HepG2 (cell line): Measurements from ENCODE around the gene THADA. TPM values are rescaled to one million over a fixed set of nuclear protein-coding genes. Genes with fewer than 3 reads are reported as not detected.

ENCODE experiments used
- ATF2 ChIP-seq: sonication (generic); formaldehyde crosslinking; IDR thresholded peaks from 2 replicates; pipeline ENCODE4 v1.4.0; 2020; ENCODE audit warnings: missing genetic modification reagents
- CBX2 ChIP-seq, 2 experiments: fragments of 200-600 bp in 1 of 2; sonication (generic); formaldehyde crosslinking in 1 of 2; IDR thresholded peaks; 2 replicates each; pipeline versions ENCODE4 v1.7.0 to v1.8.1; 2018 to 2022; ENCODE audit warnings: low read depth in 2 of 2, low read length in 1 of 2, mild to moderate bottlenecking in 1 of 2, missing genetic modification reagents in 1 of 2
- CBX5 ChIP-seq: sonication (generic); formaldehyde crosslinking; IDR thresholded peaks from 2 replicates; pipeline ENCODE4 v1.4.0; 2020; ENCODE audit warnings: missing genetic modification reagents, borderline replicate concordance
- CHCHD3 ChIP-seq: sonication (generic); formaldehyde crosslinking; IDR thresholded peaks from 2 replicates; pipeline ENCODE4 v1.8.0; 2022; ENCODE audit warnings: mild to moderate bottlenecking, missing genetic modification reagents, moderate library complexity
- HNRNPLL ChIP-seq: fragments of 200-400 bp; formaldehyde crosslinking; IDR thresholded peaks from 2 replicates; pipeline ENCODE4 v1.6.1; 2017; ENCODE audit warnings: mild to moderate bottlenecking, low read depth, low read length; ENCODE audit not compliant: poor library complexity, severe bottlenecking
- JUNB ChIP-seq: sonication (generic); formaldehyde crosslinking; IDR thresholded peaks from 2 replicates; pipeline ENCODE4 v1.8.0; 2022; ENCODE audit warnings: missing genetic modification reagents, mild to moderate bottlenecking, borderline replicate concordance
- SRSF1 ChIP-seq: fragments of 200-400 bp; formaldehyde crosslinking; optimal IDR thresholded peaks from 2 replicates; pipeline ENCODE3; 2017; ENCODE audit warnings: mild to moderate bottlenecking, low read depth, low read length, moderate library complexity
- SRSF4 ChIP-seq: fragments of 200-400 bp; formaldehyde crosslinking; IDR thresholded peaks from one replicate; pipeline ENCODE4 v1.6.1; 2018; ENCODE audit warnings: mild to moderate bottlenecking, low read depth, low read length, moderate library complexity; ENCODE audit not compliant: poor library complexity, severe bottlenecking
- THAP11 ChIP-seq: IDR thresholded peaks from 2 replicates; pipeline ENCODE4 v1.6.1; 2016; ENCODE audit warnings: missing biosample characterization, missing genetic modification reagents
- ZBTB10 ChIP-seq: sonication (generic); formaldehyde crosslinking; IDR thresholded peaks from 2 replicates; pipeline ENCODE4 v1.4.0; 2020; ENCODE audit warnings: missing genetic modification reagents, borderline replicate concordance
- ZFP36L1 ChIP-seq: sonication (generic); formaldehyde crosslinking; IDR thresholded peaks from 2 replicates; pipeline ENCODE4 v1.8.0; 2022; ENCODE audit warnings: mild to moderate bottlenecking, missing genetic modification reagents, moderate library complexity
- ZNF224 ChIP-seq: sonication (generic); formaldehyde crosslinking; IDR thresholded peaks from 2 replicates; pipeline ENCODE4 v1.5.0; 2020; ENCODE audit warnings: mild to moderate bottlenecking, missing genetic modification reagents
- ZNF280B ChIP-seq: sonication (generic); formaldehyde crosslinking; IDR thresholded peaks from 2 replicates; pipeline ENCODE4 v1.5.0; 2020; ENCODE audit warnings: missing genetic modification reagents, mild to moderate bottlenecking, borderline replicate concordance
- ZNF367 ChIP-seq: sonication (generic); formaldehyde crosslinking; IDR thresholded peaks from 2 replicates; pipeline ENCODE4 v1.4.0; 2020; ENCODE audit warnings: missing genetic modification reagents, borderline replicate concordance
- polyA plus RNA-seq, 8 experiments: library from polyadenylated mRNA; depleted of rRNA in 3 of 8; stranded (reverse) in 7 of 8; unstranded in 1 of 8; fragments of >200 nt; fragmentation: Illumina TruSeq in 4 of 8; extraction: Trizol in 4 of 8; gene quantifications; 2 replicates each; pipeline versions ENCODE4 v1.2.1 to v1.2.3, GENCODE V29; 2011 to 2016; ENCODE audit warnings: low read depth in 4 of 8, missing spikeins in 1 of 8, mixed read lengths in 1 of 8; ENCODE audit not compliant: insufficient read depth in 1 of 8
- total RNA-seq, 5 experiments: library from RNA; depleted of rRNA; stranded (reverse); fragments of >200 nt; fragmentation: Illumina TruSeq; extraction: Trizol; gene quantifications; 2 replicates each; pipeline ENCODE4 v1.2.3, GENCODE V29; 2016; ENCODE audit warnings: low read depth in 1 of 5
- TF ChIP-seq, protein P1 (sequence below): sonication (generic); formaldehyde crosslinking; IDR thresholded peaks from 2 replicates; pipeline ENCODE4 v1.9.0; 2021; ENCODE audit warnings: missing genetic modification reagents, mild to moderate bottlenecking, borderline replicate concordance
- TF ChIP-seq, protein P2 (sequence below): sonication (generic); formaldehyde crosslinking; IDR thresholded peaks from 2 replicates; pipeline ENCODE4 v1.5.0; 2020; ENCODE audit warnings: mild to moderate bottlenecking, missing genetic modification reagents, borderline replicate concordance

THADA gene
- total and polyA plus RNA-seq, 2 of the 13 experiments (the other 11 are each of a cell fraction or from before 2014, with no cell fraction given), result 12.7 to 21.7 TPM

GRCh38 chr2:43634604-43635306, 38.9 kb upstream of the THADA start (continued):
- TF ChIP-seq, protein P1, sequence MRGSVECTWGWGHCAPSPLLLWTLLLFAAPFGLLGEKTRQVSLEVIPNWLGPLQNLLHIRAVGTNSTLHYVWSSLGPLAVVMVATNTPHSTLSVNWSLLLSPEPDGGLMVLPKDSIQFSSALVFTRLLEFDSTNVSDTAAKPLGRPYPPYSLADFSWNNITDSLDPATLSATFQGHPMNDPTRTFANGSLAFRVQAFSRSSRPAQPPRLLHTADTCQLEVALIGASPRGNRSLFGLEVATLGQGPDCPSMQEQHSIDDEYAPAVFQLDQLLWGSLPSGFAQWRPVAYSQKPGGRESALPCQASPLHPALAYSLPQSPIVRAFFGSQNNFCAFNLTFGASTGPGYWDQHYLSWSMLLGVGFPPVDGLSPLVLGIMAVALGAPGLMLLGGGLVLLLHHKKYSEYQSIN (CRISPR knock-in tag), result no peak
- TF ChIP-seq ZNF224 (CRISPR knock-in tag) (no peak), CBX5 (CRISPR knock-in tag) (no peak), ATF2 (CRISPR knock-in tag) (no peak), THAP11 (CRISPR knock-in tag) (peak; percentile 78), ZBTB10 (CRISPR knock-in tag) (no peak), ZFP36L1 (CRISPR knock-in tag) (no peak; the same call in 1 of the 2 replicates), HNRNPLL (no peak), SRSF4 (no peak), JUNB (peak; percentile 90), SRSF1 (no peak), CHCHD3 (no peak), CBX2 (IDR thresholded peaks at IDR 0.05; ENCODE audit: low read depth, low read length) (no peak), CBX2 (CRISPR knock-in tag; IDR thresholded peaks at IDR 0.05; ENCODE audit: low read depth) (no peak; the same call in 1 of the 2 replicates), ZNF367 (no peak), ZNF280B (CRISPR knock-in tag) (no peak)
- TF ChIP-seq, protein P2, sequence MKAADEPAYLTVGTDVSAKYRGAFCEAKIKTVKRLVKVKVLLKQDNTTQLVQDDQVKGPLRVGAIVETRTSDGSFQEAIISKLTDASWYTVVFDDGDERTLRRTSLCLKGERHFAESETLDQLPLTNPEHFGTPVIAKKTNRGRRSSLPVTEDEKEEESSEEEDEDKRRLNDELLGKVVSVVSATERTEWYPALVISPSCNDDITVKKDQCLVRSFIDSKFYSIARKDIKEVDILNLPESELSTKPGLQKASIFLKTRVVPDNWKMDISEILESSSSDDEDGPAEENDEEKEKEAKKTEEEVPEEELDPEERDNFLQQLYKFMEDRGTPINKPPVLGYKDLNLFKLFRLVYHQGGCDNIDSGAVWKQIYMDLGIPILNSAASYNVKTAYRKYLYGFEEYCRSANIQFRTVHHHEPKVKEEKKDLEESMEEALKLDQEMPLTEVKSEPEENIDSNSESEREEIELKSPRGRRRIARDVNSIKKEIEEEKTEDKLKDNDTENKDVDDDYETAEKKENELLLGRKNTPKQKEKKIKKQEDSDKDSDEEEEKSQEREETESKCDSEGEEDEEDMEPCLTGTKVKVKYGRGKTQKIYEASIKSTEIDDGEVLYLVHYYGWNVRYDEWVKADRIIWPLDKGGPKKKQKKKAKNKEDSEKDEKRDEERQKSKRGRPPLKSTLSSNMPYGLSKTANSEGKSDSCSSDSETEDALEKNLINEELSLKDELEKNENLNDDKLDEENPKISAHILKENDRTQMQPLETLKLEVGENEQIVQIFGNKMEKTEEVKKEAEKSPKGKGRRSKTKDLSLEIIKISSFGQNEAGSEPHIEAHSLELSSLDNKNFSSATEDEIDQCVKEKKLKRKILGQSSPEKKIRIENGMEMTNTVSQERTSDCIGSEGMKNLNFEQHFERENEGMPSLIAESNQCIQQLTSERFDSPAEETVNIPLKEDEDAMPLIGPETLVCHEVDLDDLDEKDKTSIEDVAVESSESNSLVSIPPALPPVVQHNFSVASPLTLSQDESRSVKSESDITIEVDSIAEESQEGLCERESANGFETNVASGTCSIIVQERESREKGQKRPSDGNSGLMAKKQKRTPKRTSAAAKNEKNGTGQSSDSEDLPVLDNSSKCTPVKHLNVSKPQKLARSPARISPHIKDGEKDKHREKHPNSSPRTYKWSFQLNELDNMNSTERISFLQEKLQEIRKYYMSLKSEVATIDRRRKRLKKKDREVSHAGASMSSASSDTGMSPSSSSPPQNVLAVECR (CRISPR knock-in tag), result no peak; the same call in 1 of the 2 replicates
